ENCODE results near the gene KRT12. TPM values are rescaled to one million over a fixed set of nuclear protein-coding genes. Genes with fewer than 3 reads are reported as not detected.
A peak's percentile ranks its signal among the peaks of the same experiment; 100 is the strongest.

Gene KRT12
- not detected for total RNA-seq (2021; fragmentation: NEBNext Ultra II Directional; extraction: Animal tissue kit (Norgen Biotek cat#: 25700))
- long read RNA-seq, result 0 reads

- Mint-ChIP-seq H3K27me3 (ENCODE audit: insufficient read depth) (peaks cover 2% of the 10 kb centered on the region), H3K36me3 (ENCODE audit: low read depth) (no peaks in the 10 kb centered on the region), H3K4me3 (no peak within 1 kb of the TSS), H3K4me1 (ENCODE audit: low read depth) (no peaks in the 10 kb centered on the region), H3K27ac (no peak within 1 kb of the TSS), H3K9me3 (no peaks in the 10 kb centered on the region)
- TF ChIP-seq, protein P1, sequence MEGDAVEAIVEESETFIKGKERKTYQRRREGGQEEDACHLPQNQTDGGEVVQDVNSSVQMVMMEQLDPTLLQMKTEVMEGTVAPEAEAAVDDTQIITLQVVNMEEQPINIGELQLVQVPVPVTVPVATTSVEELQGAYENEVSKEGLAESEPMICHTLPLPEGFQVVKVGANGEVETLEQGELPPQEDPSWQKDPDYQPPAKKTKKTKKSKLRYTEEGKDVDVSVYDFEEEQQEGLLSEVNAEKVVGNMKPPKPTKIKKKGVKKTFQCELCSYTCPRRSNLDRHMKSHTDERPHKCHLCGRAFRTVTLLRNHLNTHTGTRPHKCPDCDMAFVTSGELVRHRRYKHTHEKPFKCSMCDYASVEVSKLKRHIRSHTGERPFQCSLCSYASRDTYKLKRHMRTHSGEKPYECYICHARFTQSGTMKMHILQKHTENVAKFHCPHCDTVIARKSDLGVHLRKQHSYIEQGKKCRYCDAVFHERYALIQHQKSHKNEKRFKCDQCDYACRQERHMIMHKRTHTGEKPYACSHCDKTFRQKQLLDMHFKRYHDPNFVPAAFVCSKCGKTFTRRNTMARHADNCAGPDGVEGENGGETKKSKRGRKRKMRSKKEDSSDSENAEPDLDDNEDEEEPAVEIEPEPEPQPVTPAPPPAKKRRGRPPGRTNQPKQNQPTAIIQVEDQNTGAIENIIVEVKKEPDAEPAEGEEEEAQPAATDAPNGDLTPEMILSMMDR (IDR thresholded peaks at IDR 0.05), result no peak
- no peak for DNase-seq
These were observed at the start of gene KRT12 for GRCh38 chr17:40866838-40867237. Gene KRT12, minus strand, starts transcription at chr17:40867223. Its CDS starts 37 bp downstream, at chr17:40867186.

GRCh38 chr17:40916366-40916765 is 49.3 kb upstream of the KRT12 start:
- no peak for DNase-seq
- Mint-ChIP-seq H3K27me3 (ENCODE audit: insufficient read depth) (no peaks in the 10 kb centered on the region), H3K27ac (peak overlapping the region; percentile 99), H3K9me3 (no peaks in the 10 kb centered on the region), H3K4me1 (ENCODE audit: low read depth) (peaks cover 58% of the 10 kb centered on the region), H3K36me3 (ENCODE audit: low read depth) (0 out of 2 replicates have a peak, but pooled peaks cover 7% of the 10 kb centered on the region), H3K4me3 (no peak overlapping the region)
- TF ChIP-seq, protein P1 (IDR thresholded peaks at IDR 0.05), result no peak

DNA sequence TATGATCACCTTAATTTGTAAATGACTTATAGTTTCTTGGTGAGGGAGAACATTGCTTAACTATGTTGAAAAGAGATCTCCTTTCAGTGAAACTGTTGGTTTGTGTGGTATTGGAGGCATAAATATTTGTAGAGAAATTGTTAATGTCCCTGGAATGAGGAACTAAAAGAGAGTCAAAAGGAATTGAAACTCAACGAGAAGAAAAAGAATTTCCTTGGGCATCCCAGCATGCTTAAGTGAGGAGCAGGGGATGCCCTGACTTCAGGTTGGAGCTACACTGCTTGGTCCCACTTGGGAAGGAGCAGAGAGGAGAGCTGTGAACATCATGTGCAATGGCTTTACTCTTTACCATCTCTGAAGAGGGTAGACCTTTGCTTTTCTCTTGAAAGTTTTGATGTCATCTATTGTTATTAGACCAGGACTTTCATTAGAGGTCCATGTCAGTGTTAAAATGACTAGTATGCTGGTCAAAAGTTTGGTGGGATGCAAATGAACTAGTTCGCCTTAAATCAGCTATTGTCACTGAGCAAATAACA is 48.8 kb upstream of the KRT12 start:
- Mint-ChIP-seq H3K4me3 (peak overlapping the region; percentile 38), H3K27me3 (ENCODE audit: insufficient read depth) (no peaks in the 10 kb centered on the region; the same call in 1 of the 2 replicates), H3K27ac (peak overlapping the region; percentile 99), H3K4me1 (ENCODE audit: low read depth) (peaks cover 57% of the 10 kb centered on the region), H3K9me3 (no peaks in the 10 kb centered on the region), H3K36me3 (ENCODE audit: low read depth) (0 out of 2 replicates have a peak, but pooled peaks cover 7% of the 10 kb centered on the region)
- TF ChIP-seq, protein P1 (IDR thresholded peaks at IDR 0.05), result no peak
- peak; percentile 61 for DNase-seq

DNA sequence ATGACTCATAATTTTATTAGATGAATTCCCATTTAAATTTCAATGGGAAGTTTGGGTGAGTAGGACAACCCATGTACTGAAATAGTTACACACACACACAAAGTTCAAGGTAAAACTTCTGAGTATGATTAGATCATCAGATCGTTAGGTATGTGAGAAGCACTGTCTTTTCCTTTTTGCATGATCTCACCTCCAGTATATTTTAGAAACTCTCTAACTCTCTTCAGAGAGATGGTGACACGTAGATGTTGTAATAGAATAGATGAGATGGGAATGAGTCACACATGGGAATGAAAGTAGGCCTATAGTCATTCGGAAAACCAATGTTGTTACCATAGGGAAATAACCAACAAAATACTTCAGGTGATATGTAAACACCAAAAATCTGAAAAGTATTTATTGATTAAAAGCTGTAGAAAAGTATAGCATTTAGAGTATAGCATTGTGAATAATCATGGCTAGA is 48.2 kb upstream of the KRT12 start:
- no peaks in the 10 kb centered on the region; the same call in 1 of the 2 replicates for H3K27me3 Mint-ChIP-seq (ENCODE audit: insufficient read depth)
- H3K27ac Mint-ChIP-seq, result peak overlapping the region; percentile 99
- no peaks in the 10 kb centered on the region for H3K9me3 Mint-ChIP-seq
- peak overlapping the region; percentile 38 for H3K4me3 Mint-ChIP-seq
- TF ChIP-seq, protein P1 (IDR thresholded peaks at IDR 0.05), result no peak
- 0 out of 2 replicates have a peak, but pooled peaks cover 7% of the 10 kb centered on the region for H3K36me3 Mint-ChIP-seq (ENCODE audit: low read depth)
- peaks cover 63% of the 10 kb centered on the region for H3K4me1 Mint-ChIP-seq (ENCODE audit: low read depth)
- DNase-seq, result peak; percentile 98

DNA sequence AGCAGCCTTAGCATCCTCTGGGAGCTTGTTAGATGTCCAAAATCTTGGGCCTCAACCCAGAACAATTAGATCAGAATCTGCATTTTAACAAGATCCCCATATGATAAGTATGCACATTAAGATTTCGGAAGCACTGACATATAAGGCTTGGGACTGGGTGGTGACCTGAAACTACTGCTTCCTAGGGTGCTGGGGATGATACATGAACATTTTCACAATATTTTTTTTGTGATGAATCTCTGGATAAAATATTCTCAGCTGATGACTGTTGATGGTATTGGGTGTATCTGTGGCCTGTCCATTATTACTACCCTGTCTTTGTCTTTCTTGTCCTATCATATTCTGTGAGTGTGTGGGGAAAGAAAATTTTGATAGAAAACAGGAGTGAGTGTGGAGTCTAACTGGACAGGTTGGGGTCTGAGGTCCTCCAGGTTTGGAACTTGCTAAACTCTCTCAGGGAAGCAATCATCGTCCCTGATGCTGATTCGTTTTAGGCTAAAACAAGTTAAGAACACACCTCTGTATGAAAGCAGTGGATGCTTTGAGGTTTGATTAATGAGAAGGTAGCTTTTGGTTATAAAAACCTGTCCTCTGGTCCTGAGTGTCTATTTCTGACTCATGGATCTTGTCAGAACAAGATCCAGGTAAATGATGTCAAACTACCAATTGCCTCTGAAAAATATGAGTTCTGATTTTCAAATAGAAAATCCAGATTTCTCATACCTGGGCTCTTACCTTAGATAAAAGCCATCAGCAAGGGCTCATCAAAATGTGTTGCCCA is 47.2 kb upstream of the KRT12 start:
- Mint-ChIP-seq H3K27ac (peak overlapping the region; percentile 99), H3K4me3 (no peak overlapping the region), H3K27me3 (ENCODE audit: insufficient read depth) (no peaks in the 10 kb centered on the region; the same call in 1 of the 2 replicates), H3K36me3 (ENCODE audit: low read depth) (0 out of 2 replicates have a peak, but pooled peaks cover 7% of the 10 kb centered on the region), H3K9me3 (no peaks in the 10 kb centered on the region), H3K4me1 (ENCODE audit: low read depth) (peaks cover 70% of the 10 kb centered on the region)
- TF ChIP-seq, protein P1 (IDR thresholded peaks at IDR 0.05), result no peak
- DNase-seq, result no peak

All from HFFc6 (cell line).